Measurements from ENCODE around the gene SVEP1.

Gene SVEP1

DNA sequence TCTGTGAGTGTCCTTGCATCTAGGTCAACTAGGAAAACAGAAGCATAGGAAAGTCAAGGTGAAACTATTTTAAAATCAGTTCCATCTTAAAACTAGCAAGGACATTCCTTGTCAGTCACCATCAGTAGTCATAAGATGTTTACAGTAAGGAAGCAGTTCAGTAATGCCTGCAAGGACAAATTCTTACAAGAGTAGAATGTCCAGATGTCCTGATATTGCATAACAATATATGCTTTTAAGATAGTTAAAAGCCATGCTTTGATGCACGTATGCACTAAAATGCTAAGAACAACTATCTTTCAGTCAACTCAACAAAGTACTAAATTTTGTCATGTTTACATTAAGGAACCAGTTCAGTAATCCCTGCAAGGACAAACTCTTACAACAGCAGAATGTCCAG, 11.3 kb upstream of the SVEP1 start:
- H3K4me3 ChIP-seq (replicated peaks; ENCODE audit: low read depth, low read length), result no peak overlapping the region
- TF ChIP-seq, protein P1, sequence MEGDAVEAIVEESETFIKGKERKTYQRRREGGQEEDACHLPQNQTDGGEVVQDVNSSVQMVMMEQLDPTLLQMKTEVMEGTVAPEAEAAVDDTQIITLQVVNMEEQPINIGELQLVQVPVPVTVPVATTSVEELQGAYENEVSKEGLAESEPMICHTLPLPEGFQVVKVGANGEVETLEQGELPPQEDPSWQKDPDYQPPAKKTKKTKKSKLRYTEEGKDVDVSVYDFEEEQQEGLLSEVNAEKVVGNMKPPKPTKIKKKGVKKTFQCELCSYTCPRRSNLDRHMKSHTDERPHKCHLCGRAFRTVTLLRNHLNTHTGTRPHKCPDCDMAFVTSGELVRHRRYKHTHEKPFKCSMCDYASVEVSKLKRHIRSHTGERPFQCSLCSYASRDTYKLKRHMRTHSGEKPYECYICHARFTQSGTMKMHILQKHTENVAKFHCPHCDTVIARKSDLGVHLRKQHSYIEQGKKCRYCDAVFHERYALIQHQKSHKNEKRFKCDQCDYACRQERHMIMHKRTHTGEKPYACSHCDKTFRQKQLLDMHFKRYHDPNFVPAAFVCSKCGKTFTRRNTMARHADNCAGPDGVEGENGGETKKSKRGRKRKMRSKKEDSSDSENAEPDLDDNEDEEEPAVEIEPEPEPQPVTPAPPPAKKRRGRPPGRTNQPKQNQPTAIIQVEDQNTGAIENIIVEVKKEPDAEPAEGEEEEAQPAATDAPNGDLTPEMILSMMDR (IDR thresholded peaks at IDR 0.05; ENCODE audit: insufficient read depth, low read length, poor library complexity, severe bottlenecking), result no peak
- no peaks in the 10 kb centered on the region for H3K36me3 ChIP-seq (ENCODE audit: control insufficient read depth, insufficient read depth, low read length)
- DNase-seq (ENCODE audit: extremely low read depth, insufficient read length), result no peak
- no peaks in the 10 kb centered on the region for H3K27me3 ChIP-seq (replicated peaks; ENCODE audit: control insufficient read depth, insufficient read depth, low read length)

DNA sequence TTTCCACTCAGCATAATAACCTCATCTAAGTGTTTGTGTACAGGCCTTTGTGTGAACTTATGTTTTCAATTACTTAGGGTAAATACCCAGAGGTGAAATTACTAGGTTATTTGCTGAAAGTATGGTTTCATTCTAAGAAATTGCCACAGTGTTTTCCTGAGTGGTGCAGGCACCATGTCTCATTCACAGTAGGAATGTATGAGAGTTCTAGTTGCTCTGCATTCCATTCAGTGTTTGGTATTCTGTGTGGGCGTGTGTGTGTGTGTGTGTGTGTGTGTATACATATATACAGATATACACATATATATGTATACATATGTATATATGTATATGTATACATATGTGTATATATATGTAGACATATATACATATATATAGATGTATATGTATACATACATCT, 8.8 kb upstream of the SVEP1 start:
- no peak for DNase-seq (ENCODE audit: extremely low read depth, insufficient read length)
- no peaks in the 10 kb centered on the region for H3K27me3 ChIP-seq (replicated peaks; ENCODE audit: control insufficient read depth, insufficient read depth, low read length)
- TF ChIP-seq, protein P1 (IDR thresholded peaks at IDR 0.05; ENCODE audit: insufficient read depth, low read length, poor library complexity, severe bottlenecking), result no peak
- no peak overlapping the region for H3K4me3 ChIP-seq (replicated peaks; ENCODE audit: low read depth, low read length)
- no peaks in the 10 kb centered on the region for H3K36me3 ChIP-seq (ENCODE audit: control insufficient read depth, insufficient read depth, low read length)

DNA sequence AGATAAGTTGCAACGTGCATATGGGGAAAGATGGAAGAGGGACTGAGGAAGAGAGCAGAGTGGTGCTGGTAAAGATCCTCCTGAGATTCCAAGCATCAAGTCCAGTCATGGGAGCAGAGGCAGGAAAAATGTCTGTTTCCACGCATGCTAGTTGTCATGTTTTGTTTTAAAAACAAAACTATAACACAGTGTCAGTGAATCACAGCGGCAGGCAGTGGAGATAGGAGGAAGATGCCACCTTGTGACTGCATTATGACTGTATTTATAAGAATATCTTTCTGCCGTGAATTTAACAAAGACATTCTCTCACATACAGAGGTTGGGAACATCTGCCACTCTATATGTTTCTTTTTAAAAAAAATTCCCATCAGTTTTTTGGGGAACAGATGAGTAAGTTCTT, 3.7 kb upstream of the SVEP1 start:
- no peaks in the 10 kb centered on the region; the same call in none of the 2 replicates for H3K27me3 ChIP-seq (replicated peaks; ENCODE audit: control insufficient read depth, insufficient read depth, low read length)
- H3K4me3 ChIP-seq (replicated peaks; ENCODE audit: low read depth, low read length), result no peak overlapping the region
- no peak for DNase-seq (ENCODE audit: extremely low read depth, insufficient read length)
- no peaks in the 10 kb centered on the region for H3K36me3 ChIP-seq (ENCODE audit: control insufficient read depth, insufficient read depth, low read length)
- TF ChIP-seq, protein P1 (IDR thresholded peaks at IDR 0.05; ENCODE audit: insufficient read depth, low read length, poor library complexity, severe bottlenecking), result no peak

DNA sequence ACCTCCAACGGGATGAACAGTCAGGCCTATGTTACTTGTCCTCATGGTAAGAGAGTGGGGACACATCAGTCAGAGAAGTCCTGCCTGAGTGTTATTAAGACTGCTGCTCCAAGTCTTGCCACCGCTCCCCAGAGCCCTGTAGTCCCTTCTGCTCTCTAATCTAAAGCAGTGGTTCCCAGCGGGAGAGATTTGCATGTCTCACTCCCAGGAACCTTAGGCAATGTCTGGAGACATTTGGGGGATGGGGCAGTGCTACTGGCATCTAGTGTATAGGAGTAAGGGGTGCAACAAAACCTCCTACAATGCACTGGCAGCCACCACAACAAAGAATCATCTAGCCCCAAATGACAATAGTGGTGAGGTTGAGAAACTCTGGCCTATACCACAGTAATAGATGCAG, 2.6 kb upstream of the SVEP1 start:
- H3K4me3 ChIP-seq (replicated peaks; ENCODE audit: low read depth, low read length), result no peak overlapping the region
- no peak for DNase-seq (ENCODE audit: extremely low read depth, insufficient read length)
- TF ChIP-seq, protein P1 (IDR thresholded peaks at IDR 0.05; ENCODE audit: insufficient read depth, low read length, poor library complexity, severe bottlenecking), result no peak
- no peaks in the 10 kb centered on the region; the same call in none of the 2 replicates for H3K27me3 ChIP-seq (replicated peaks; ENCODE audit: control insufficient read depth, insufficient read depth, low read length)
- H3K36me3 ChIP-seq (ENCODE audit: control insufficient read depth, insufficient read depth, low read length), result no peaks in the 10 kb centered on the region

DNA sequence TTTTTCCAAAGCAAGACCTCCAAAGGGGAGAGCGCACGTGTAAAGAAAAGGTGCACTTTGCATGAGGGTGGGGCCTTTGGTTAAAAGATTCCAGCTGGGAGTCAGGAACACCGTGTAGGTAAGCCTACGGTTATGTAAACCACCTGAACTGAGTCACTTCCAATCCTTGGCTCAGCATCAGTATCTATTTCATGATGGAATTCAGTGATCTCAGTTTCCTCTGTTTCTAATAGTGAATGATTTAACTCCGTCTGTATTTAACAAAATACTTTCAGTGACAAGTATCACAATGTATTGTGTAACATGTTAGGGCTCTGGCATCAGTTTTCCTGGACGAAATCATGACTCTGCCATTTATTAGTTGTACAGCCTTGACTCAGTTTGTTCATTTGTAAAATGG, 1.3 kb upstream of the SVEP1 start:
- DNase-seq (ENCODE audit: extremely low read depth, insufficient read length), result no peak
- no peak overlapping the region for H3K4me3 ChIP-seq (replicated peaks; ENCODE audit: low read depth, low read length)
- no peaks in the 10 kb centered on the region for H3K36me3 ChIP-seq (ENCODE audit: control insufficient read depth, insufficient read depth, low read length)
- no peaks in the 10 kb centered on the region; the same call in none of the 2 replicates for H3K27me3 ChIP-seq (replicated peaks; ENCODE audit: control insufficient read depth, insufficient read depth, low read length)
- TF ChIP-seq, protein P1 (IDR thresholded peaks at IDR 0.05; ENCODE audit: insufficient read depth, low read length, poor library complexity, severe bottlenecking), result no peak

DNA sequence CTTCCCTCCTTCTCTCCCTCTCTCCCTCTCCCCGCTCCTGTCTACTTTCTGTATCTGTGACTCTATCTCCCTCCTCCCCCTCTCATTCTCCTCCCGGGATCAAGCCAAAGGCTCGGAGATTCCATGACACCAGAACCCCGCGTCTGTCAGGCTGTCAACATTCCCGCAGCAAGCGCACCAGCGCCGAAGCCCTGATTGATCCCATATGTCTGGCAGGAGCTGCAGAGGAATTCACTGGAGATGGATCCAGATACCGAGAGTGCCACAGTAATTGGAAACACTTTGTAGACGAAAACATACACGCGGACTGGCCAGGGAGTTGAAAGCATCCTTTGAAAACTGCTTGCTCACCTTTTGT, 300 bp upstream of the SVEP1 start:
- H3K4me3 ChIP-seq (replicated peaks; ENCODE audit: low read depth, low read length), result no peak overlapping the region
- no peak for DNase-seq (ENCODE audit: extremely low read depth, insufficient read length)
- TF ChIP-seq, protein P1 (IDR thresholded peaks at IDR 0.05; ENCODE audit: insufficient read depth, low read length, poor library complexity, severe bottlenecking), result no peak
- H3K27me3 ChIP-seq (replicated peaks; ENCODE audit: control insufficient read depth, insufficient read depth, low read length), result no peaks in the 10 kb centered on the region; the same call in none of the 2 replicates
- H3K36me3 ChIP-seq (ENCODE audit: control insufficient read depth, insufficient read depth, low read length), result no peaks in the 10 kb centered on the region

Measured in GM06990 (cell line).